Neural cell (in vitro differentiated cells): ENCODE results near the gene HAAO. TPM values are rescaled to one million over a fixed set of nuclear protein-coding genes. Genes with fewer than 3 reads are reported as not detected.

Experiments
- H2AFZ ChIP-seq: fragments of 200-600, 300-800 bp; sonication (generic), shearing (Covaris generic); 2 replicates; pipeline ENCODE4 v1.6.0; 2014; ENCODE audit warnings: low read depth, mild to moderate bottlenecking, antibody characterized with exemption, low read length, moderate library complexity
- H3F3A ChIP-seq: fragments of 200-600 bp; shearing (Covaris generic); 2 replicates; pipeline ENCODE4 v1.6.1; 2016; ENCODE audit warnings: mild to moderate bottlenecking, moderate library complexity, mixed read lengths, antibody characterized with exemption, low read length; ENCODE audit not compliant: insufficient read depth, poor library complexity, severe bottlenecking
- H3K27ac ChIP-seq: fragments of 200-600, 300-800 bp; sonication (generic), shearing (Covaris generic); 2 replicates; pipeline ENCODE4 v1.5.1; 2014; ENCODE audit warnings: mild to moderate bottlenecking, low read length, moderate library complexity
- H3K27me3 ChIP-seq: fragments of 300-800, 200-600 bp; sonication (generic), shearing (Covaris generic); 2 replicates; pipeline ENCODE4 v1.6.0; 2014; ENCODE audit warnings: mild to moderate bottlenecking, low read depth, low read length, moderate library complexity; ENCODE audit not compliant: insufficient read depth
- H3K36me3 ChIP-seq: fragments of 300-800, 200-600 bp; sonication (generic), shearing (Covaris generic); 2 replicates; pipeline ENCODE4 v1.5.1; 2014; ENCODE audit warnings: mild to moderate bottlenecking, antibody characterized with exemption, low read length, moderate library complexity; ENCODE audit not compliant: insufficient read depth
- H3K4me2 ChIP-seq: fragments of 300-800, 200-600 bp; sonication (generic), shearing (Covaris generic); 2 replicates; pipeline ENCODE4 v1.6.0; 2014; ENCODE audit warnings: mild to moderate bottlenecking, low read length
- H3K4me3 ChIP-seq: fragments of 300-800, 200-600 bp; sonication (generic), shearing (Covaris generic); 2 replicates; pipeline ENCODE4 v1.5.1; 2014; ENCODE audit warnings: mild to moderate bottlenecking, low read length, moderate library complexity
- H3K79me2 ChIP-seq: fragments of 200-600 bp; shearing (Covaris generic); replicated peaks from 2 replicates; pipeline ENCODE4 v1.6.0; 2014; ENCODE audit warnings: mild to moderate bottlenecking, low read length, moderate library complexity; ENCODE audit not compliant: insufficient read depth
- H3K9ac ChIP-seq: fragments of 300-800, 200-600 bp; sonication (generic), shearing (Covaris generic); 2 replicates; pipeline ENCODE4 v1.6.1; 2016; ENCODE audit warnings: mild to moderate bottlenecking, low read length, mixed read lengths
- H3K9me2 ChIP-seq: fragments of 200-600 bp; shearing (Covaris generic); 2 replicates; pipeline ENCODE4 v1.6.1; 2016; ENCODE audit warnings: mild to moderate bottlenecking, low read length, mixed read lengths; ENCODE audit not compliant: insufficient read depth
- H3K9me3 ChIP-seq: fragments of 200-600, 300-800 bp; sonication (generic), shearing (Covaris generic); 2 replicates; pipeline ENCODE4 v1.6.1; 2016; ENCODE audit warnings: mild to moderate bottlenecking, mixed run types, low read length, moderate library complexity, mixed read lengths
- H4K20me1 ChIP-seq: fragments of 200-600 bp; shearing (Covaris generic); 2 replicates; pipeline ENCODE4 v1.6.1; 2016; ENCODE audit warnings: mild to moderate bottlenecking, mixed run types; ENCODE audit not compliant: insufficient read depth
- EP300 ChIP-seq: fragments of 450-650 bp; conservative IDR thresholded peaks from 2 replicates; pipeline ENCODE4 v1.6.1; 2014; ENCODE audit warnings: antibody characterized with exemption, mild to moderate bottlenecking, moderate library complexity; ENCODE audit not compliant: poor library complexity, severe bottlenecking
- EZH2 ChIP-seq: fragments of 200-600, 300-800 bp; shearing (Covaris generic), sonication (generic); IDR thresholded peaks from 2 replicates; pipeline ENCODE4 v1.6.1; 2014; ENCODE audit warnings: antibody characterized with exemption, low read length, borderline replicate concordance, mild to moderate bottlenecking; ENCODE audit not compliant: insufficient read depth, poor library complexity, severe bottlenecking
- MXI1 ChIP-seq: fragments of 450-650 bp; conservative IDR thresholded peaks from 2 replicates; pipeline ENCODE4 v1.6.1; 2014; ENCODE audit warnings: antibody characterized with exemption, mild to moderate bottlenecking; ENCODE audit not compliant: poor library complexity, severe bottlenecking
- POLR2AphosphoS5 ChIP-seq: IDR thresholded peaks from 2 replicates; pipeline ENCODE4 v1.6.1; 2012
- RAD21 ChIP-seq: fragments of 450-650 bp; conservative IDR thresholded peaks from 2 replicates; pipeline ENCODE4 v1.6.1; 2014; ENCODE audit warnings: antibody characterized with exemption, mild to moderate bottlenecking, moderate library complexity
- REST ChIP-seq: IDR thresholded peaks from 2 replicates; pipeline ENCODE4 v1.6.1; 2012; ENCODE audit warnings: borderline replicate concordance
- SMC3 ChIP-seq: fragments of 450-650 bp; conservative IDR thresholded peaks from 2 replicates; pipeline ENCODE4 v1.6.1; 2014; ENCODE audit warnings: antibody characterized with exemption, mild to moderate bottlenecking, moderate library complexity; ENCODE audit not compliant: poor library complexity
- TAF1 ChIP-seq: IDR thresholded peaks from 2 replicates; pipeline ENCODE4 v1.6.1; 2012; ENCODE audit warnings: low read depth
- polyA plus RNA-seq: library from polyadenylated mRNA; depleted of rRNA; stranded (reverse); fragments of >200 nt; gene quantifications from 2 replicates; pipeline ENCODE4 v1.2.3, GENCODE V29; 2014
- TF ChIP-seq, protein P1 (sequence below): fragments of 450-650 bp; IDR thresholded peaks from 2 replicates; pipeline ENCODE4 v1.5.1; 2014; ENCODE audit warnings: antibody characterized with exemption, mild to moderate bottlenecking, moderate library complexity; ENCODE audit not compliant: poor library complexity, severe bottlenecking

The HAAO gene
- polyA plus RNA-seq, 1 donor from 2014 or later, result not detected

DNA sequence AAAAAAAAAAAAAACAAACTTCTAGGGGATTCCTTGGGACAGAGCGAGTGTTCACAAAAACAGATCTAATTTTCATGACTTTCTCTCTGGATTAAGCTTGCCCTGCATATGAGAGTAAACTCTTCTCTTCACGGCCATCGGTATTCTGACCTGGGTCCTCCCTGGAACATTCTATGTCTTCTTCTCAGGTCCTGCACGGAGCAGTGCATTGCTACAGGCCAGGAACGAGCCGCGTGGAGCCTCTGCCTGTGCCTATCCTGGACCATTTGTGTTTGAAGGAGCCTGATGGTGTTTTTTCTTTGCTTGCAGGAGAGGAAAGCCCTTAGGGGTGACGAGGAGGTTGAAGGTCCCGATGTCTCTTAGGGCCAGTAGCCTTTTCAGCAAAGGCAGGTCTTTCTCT, 26.7 kb downstream of the HAAO start:
- Histone ChIP-seq H3K27me3 (no peaks in the 10 kb centered on the region), H3K9me3 (no peaks in the 10 kb centered on the region), H4K20me1 (no peaks in the 10 kb centered on the region), H3K9me2 (no peaks in the 10 kb centered on the region), H3K27ac (no peak overlapping the region), H3K36me3 (no peaks in the 10 kb centered on the region), H2AFZ (no peak overlapping the region), H3K4me3 (no peak overlapping the region), H3F3A (no peaks in the 10 kb centered on the region), H3K79me2 (no peaks in the 10 kb centered on the region), H3K4me2 (no peak overlapping the region), H3K9ac (no peak overlapping the region)
- TF ChIP-seq POLR2AphosphoS5 (no peak), EZH2 (no peak), MXI1 (no peak), SMC3 (no peak)

- Histone ChIP-seq H3K79me2 (no peaks in the 10 kb centered on the region), H3K36me3 (no peaks in the 10 kb centered on the region), H3K4me3 (no peak overlapping the region), H3K9ac (no peak overlapping the region), H3K9me3 (no peaks in the 10 kb centered on the region), H3K27me3 (no peaks in the 10 kb centered on the region), H3K27ac (no peak overlapping the region), H3K9me2 (no peaks in the 10 kb centered on the region), H4K20me1 (no peaks in the 10 kb centered on the region), H3K4me2 (no peak overlapping the region), H2AFZ (no peak overlapping the region), H3F3A (no peaks in the 10 kb centered on the region)
- TF ChIP-seq MXI1 (no peak), REST (no peak), POLR2AphosphoS5 (no peak), SMC3 (no peak), RAD21 (no peak), TAF1 (no peak), EP300 (no peak), EZH2 (no peak)
- TF ChIP-seq, protein P1, sequence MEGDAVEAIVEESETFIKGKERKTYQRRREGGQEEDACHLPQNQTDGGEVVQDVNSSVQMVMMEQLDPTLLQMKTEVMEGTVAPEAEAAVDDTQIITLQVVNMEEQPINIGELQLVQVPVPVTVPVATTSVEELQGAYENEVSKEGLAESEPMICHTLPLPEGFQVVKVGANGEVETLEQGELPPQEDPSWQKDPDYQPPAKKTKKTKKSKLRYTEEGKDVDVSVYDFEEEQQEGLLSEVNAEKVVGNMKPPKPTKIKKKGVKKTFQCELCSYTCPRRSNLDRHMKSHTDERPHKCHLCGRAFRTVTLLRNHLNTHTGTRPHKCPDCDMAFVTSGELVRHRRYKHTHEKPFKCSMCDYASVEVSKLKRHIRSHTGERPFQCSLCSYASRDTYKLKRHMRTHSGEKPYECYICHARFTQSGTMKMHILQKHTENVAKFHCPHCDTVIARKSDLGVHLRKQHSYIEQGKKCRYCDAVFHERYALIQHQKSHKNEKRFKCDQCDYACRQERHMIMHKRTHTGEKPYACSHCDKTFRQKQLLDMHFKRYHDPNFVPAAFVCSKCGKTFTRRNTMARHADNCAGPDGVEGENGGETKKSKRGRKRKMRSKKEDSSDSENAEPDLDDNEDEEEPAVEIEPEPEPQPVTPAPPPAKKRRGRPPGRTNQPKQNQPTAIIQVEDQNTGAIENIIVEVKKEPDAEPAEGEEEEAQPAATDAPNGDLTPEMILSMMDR, result no peak
These were observed 27.5 kb downstream of the HAAO start for GRCh38 chr2:42764901-42765300.

GRCh38 chr2:42764096-42764495, 28.3 kb downstream of the HAAO start, which contains the start of gene OXER1:
Gene OXER1, minus strand, starts transcription at chr2:42764135. Its CDS starts 73 bp downstream, at chr2:42764062.
- Histone ChIP-seq H3K9me3 (no peaks in the 10 kb centered on the region), H3K27ac (no peak within 1 kb of the TSS), H3K4me2 (no peak within 1 kb of the TSS), H3K79me2 (no peaks in the 10 kb centered on the region), H3K4me3 (no peak within 1 kb of the TSS), H2AFZ (no peak within 1 kb of the TSS), H3K9ac (no peak within 1 kb of the TSS), H4K20me1 (no peaks in the 10 kb centered on the region), H3F3A (no peaks in the 10 kb centered on the region), H3K36me3 (no peaks in the 10 kb centered on the region), H3K27me3 (no peaks in the 10 kb centered on the region), H3K9me2 (no peaks in the 10 kb centered on the region)
- TF ChIP-seq SMC3 (no peak), EZH2 (no peak), EP300 (no peak), RAD21 (no peak), POLR2AphosphoS5 (no peak), MXI1 (no peak), REST (no peak), TAF1 (no peak)
- TF ChIP-seq, protein P1, result no peak
